K562 (cell line): ENCODE measurements around the gene CNPPD1. TPM values are rescaled to one million over a fixed set of nuclear protein-coding genes. Genes with fewer than 3 reads are reported as not detected.

Experiments
- E2F3 ChIP-seq: fragments of 250-450 bp; sonication (Bioruptor Pico); IDR thresholded peaks from 2 replicates; pipeline ENCODE4 v1.4.0; 2020; ENCODE audit warnings: mild to moderate bottlenecking
- E4F1 ChIP-seq: fragments of 250-450 bp; sonication (Bioruptor Pico); IDR thresholded peaks from 2 replicates; pipeline ENCODE4 v1.5.0; 2021; ENCODE audit warnings: mild to moderate bottlenecking, borderline replicate concordance
- FUS ChIP-seq: fragments of 200-400 bp; formaldehyde crosslinking; optimal IDR thresholded peaks from 2 replicates; pipeline ENCODE3; 2017; ENCODE audit warnings: low read depth, low read length
- GMEB1 ChIP-seq: fragments of 250-450 bp; sonication (Bioruptor Pico); IDR thresholded peaks from 2 replicates; pipeline ENCODE4 v1.4.0; 2020; ENCODE audit warnings: mild to moderate bottlenecking
- HNRNPH1 ChIP-seq: fragments of 200-400 bp; formaldehyde crosslinking; optimal IDR thresholded peaks from 2 replicates; pipeline ENCODE3; 2017; ENCODE audit warnings: low read depth, mild to moderate bottlenecking, low read length, moderate library complexity
- JUND ChIP-seq, 2 experiments: IDR thresholded peaks; 2 replicates in 1 of 2; 3 replicates in 1 of 2; pipeline ENCODE4 v1.6.1; 2011; ENCODE audit warnings: borderline replicate concordance in 2 of 2, low read depth in 2 of 2, low read length in 2 of 2, improper control_type of control experiment in 1 of 2, missing biosample characterization in 1 of 2, missing genetic modification characterization in 1 of 2, missing genetic modification reagents in 1 of 2
- NR2F6 ChIP-seq: fragments of 450-650 bp; formaldehyde crosslinking; IDR thresholded peaks from 2 replicates; pipeline ENCODE4 v1.4.0; 2020; ENCODE audit warnings: mild to moderate bottlenecking
- PHF20 ChIP-seq: fragments of 450-650 bp; IDR thresholded peaks from 2 replicates; pipeline ENCODE4 v1.6.1; 2018; ENCODE audit not compliant: partially characterized antibody
- POLR2A ChIP-seq: fragments of 450-650 bp; conservative IDR thresholded peaks from 2 replicates; pipeline ENCODE4 v1.6.1; 2016
- RFX5 ChIP-seq: IDR thresholded peaks from 2 replicates; pipeline ENCODE4 v1.6.1; 2011; ENCODE audit warnings: low read depth, mild to moderate bottlenecking, improper control_type of control experiment, low read length
- STAG1 ChIP-seq: sonication (generic); formaldehyde crosslinking; IDR thresholded peaks from 2 replicates; pipeline ENCODE4 v1.5.0; 2020; ENCODE audit warnings: missing genetic modification reagents, borderline replicate concordance
- ZNF764 ChIP-seq: fragments of 250-450 bp; sonication (Bioruptor Pico); IDR thresholded peaks from 2 replicates; pipeline ENCODE4 v1.4.0; 2020; ENCODE audit warnings: low read depth, mild to moderate bottlenecking, moderate library complexity
- polyA plus RNA-seq, 8 experiments: library from polyadenylated mRNA; depleted of rRNA in 4 of 8; stranded (reverse) in 5 of 8; unstranded in 3 of 8; fragments of >200 nt; fragmentation: Nextera tagmentation in 2 of 8; fragmentation: Illumina TruSeq in 1 of 8; extraction: Ambion mirVana in 2 of 8; extraction: Trizol in 1 of 8; gene quantifications; 2 replicates each; pipeline versions ENCODE4 v1.2.1 to v1.2.3, GENCODE V29; 2011 to 2014; ENCODE audit warnings: inconsistent platforms in 1 of 8, missing spikeins in 1 of 8
- total RNA-seq, 7 experiments: library from RNA; depleted of rRNA in 6 of 7; stranded (reverse); fragments of >200 nt in 6 of 7; fragmentation: Illumina TruSeq in 2 of 7; extraction: Trizol in 2 of 7; gene quantifications; 2 replicates each; pipeline versions ENCODE4 v1.2.1 to v1.2.3, GENCODE V29; 2011 to 2021; ENCODE audit warnings: low replicate concordance in 1 of 7
- TF ChIP-seq, protein P1 (sequence below): fragments of 450-650 bp; formaldehyde crosslinking; IDR thresholded peaks from 2 replicates; pipeline ENCODE4 v1.4.0; 2020; ENCODE audit warnings: mild to moderate bottlenecking, mixed read lengths
- TF ChIP-seq, protein P2 (sequence below): fragments of 200-800 bp; sonication (Bioruptor generic); IDR thresholded peaks from 2 replicates; pipeline ENCODE4 v1.6.1; 2017; ENCODE audit warnings: missing genetic modification characterization, missing compliant biosample characterization
- TF ChIP-seq, protein P3 (sequence below): sonication (generic); formaldehyde crosslinking; IDR thresholded peaks from 2 replicates; pipeline ENCODE4 v1.8.0; 2022; ENCODE audit warnings: missing genetic modification reagents, mild to moderate bottlenecking, borderline replicate concordance

The CNPPD1 gene
- total and polyA plus RNA-seq, 9 of the 15 experiments (the other 6 are each of a cell fraction or from before 2014, with no cell fraction given), result 9.9 to 53.5 (median 27.0) TPM

GRCh38 chr2:219160186-219161017 is 16.3 kb downstream of the CNPPD1 start, which contains the start of gene NHEJ1 (continued):
- TF ChIP-seq GMEB1 (CRISPR knock-in tag) (no peak), HNRNPH1 (no peak), JUND (IDR thresholded peaks at IDR 0.05; ENCODE audit: borderline replicate concordance, low read depth, low read length) (0 out of 2 replicates have a peak, but pooled peaks have one; percentile 3), JUND (tag; IDR thresholded peaks at IDR 0.05; ENCODE audit: borderline replicate concordance, low read depth, low read length) (no peak), FUS (no peak), E4F1 (CRISPR knock-in tag) (no peak), NR2F6 (CRISPR knock-in tag) (no peak), ZNF764 (no peak), E2F3 (CRISPR knock-in tag) (0 out of 2 replicates have a peak, but pooled peaks have one; percentile 68), STAG1 (peak; percentile 77; the same call in 1 of the 2 replicates), POLR2A (peak; percentile 85), PHF20 (peak; percentile 73), RFX5 (no peak)
- TF ChIP-seq, protein P1, sequence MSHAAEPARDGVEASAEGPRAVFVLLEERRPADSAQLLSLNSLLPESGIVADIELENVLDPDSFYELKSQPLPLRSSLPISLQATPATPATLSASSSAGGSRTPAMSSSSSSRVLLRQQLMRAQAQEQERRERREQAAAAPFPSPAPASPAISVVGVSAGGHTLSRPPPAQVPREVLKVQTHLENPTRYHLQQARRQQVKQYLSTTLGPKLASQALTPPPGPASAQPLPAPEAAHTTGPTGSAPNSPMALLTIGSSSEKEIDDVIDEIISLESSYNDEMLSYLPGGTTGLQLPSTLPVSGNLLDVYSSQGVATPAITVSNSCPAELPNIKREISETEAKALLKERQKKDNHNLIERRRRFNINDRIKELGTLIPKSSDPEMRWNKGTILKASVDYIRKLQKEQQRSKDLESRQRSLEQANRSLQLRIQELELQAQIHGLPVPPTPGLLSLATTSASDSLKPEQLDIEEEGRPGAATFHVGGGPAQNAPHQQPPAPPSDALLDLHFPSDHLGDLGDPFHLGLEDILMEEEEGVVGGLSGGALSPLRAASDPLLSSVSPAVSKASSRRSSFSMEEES (CRISPR knock-in tag), result no peak
- TF ChIP-seq, protein P2, sequence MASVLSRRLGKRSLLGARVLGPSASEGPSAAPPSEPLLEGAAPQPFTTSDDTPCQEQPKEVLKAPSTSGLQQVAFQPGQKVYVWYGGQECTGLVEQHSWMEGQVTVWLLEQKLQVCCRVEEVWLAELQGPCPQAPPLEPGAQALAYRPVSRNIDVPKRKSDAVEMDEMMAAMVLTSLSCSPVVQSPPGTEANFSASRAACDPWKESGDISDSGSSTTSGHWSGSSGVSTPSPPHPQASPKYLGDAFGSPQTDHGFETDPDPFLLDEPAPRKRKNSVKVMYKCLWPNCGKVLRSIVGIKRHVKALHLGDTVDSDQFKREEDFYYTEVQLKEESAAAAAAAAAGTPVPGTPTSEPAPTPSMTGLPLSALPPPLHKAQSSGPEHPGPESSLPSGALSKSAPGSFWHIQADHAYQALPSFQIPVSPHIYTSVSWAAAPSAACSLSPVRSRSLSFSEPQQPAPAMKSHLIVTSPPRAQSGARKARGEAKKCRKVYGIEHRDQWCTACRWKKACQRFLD (CRISPR knock-in tag), result no peak; the same call in 1 of the 2 replicates
- TF ChIP-seq, protein P3, sequence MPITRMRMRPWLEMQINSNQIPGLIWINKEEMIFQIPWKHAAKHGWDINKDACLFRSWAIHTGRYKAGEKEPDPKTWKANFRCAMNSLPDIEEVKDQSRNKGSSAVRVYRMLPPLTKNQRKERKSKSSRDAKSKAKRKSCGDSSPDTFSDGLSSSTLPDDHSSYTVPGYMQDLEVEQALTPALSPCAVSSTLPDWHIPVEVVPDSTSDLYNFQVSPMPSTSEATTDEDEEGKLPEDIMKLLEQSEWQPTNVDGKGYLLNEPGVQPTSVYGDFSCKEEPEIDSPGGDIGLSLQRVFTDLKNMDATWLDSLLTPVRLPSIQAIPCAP (CRISPR knock-in tag), result no peak
